Body of pancreas (tissue), 4 donors: ENCODE data around the gene TSHZ2. TPM values are rescaled to one million over a fixed set of nuclear protein-coding genes. Genes with fewer than 3 reads are reported as not detected.

ENCODE experiments used
- ATAC-seq: fragments of 150-250 bp; one replicate; pipeline ENCODE4 v1.9.1; 2016
- DNase-seq, 4 donors: peaks; one replicate each; pipeline ENCODE4 v3.0.0-alpha.2; 2019
- H3K27ac ChIP-seq, 4 donors: fragments of 200-600 bp; sonication (generic); 1 replicate in 3 of 4; 2 replicates in 1 of 4; pipeline versions ENCODE4 v1.5.1 to v1.6.1; 2016 to 2019; ENCODE audit warnings: mild to moderate bottlenecking in 1 of 4, mixed read lengths in 1 of 4, moderate library complexity in 1 of 4
- H3K27me3 ChIP-seq, 2 donors: fragments of 200-600 bp; sonication (generic); one replicate each; pipeline ENCODE4 v1.6.0; 2016; ENCODE audit warnings: mild to moderate bottlenecking in 1 of 2
- H3K36me3 ChIP-seq, 2 donors: fragments of 200-600 bp; sonication (generic); replicated peaks in 1 of 2; 2 replicates each; pipeline ENCODE4 v1.5.1; 2016; ENCODE audit warnings: low read depth in 2 of 2; ENCODE audit not compliant: insufficient read depth in 1 of 2
- H3K4me1 ChIP-seq: fragments of 200-600 bp; sonication (generic); one replicate; pipeline ENCODE4 v1.6.0; 2016
- H3K4me3 ChIP-seq, 2 donors: fragments of 200-600 bp; sonication (generic); 1 replicate in 1 of 2; 2 replicates in 1 of 2; pipeline ENCODE4 v1.5.1; 2016 to 2019
- H3K9me3 ChIP-seq, 3 donors: fragments of 200-600 bp; sonication (generic); 1 replicate in 2 of 3; 2 replicates in 1 of 3; pipeline ENCODE4 v1.5.1; 2016
- POLR2A ChIP-seq, 3 donors: fragments of 450-650 bp; IDR thresholded peaks; one replicate each; pipeline ENCODE4 v1.6.1; 2016; ENCODE audit warnings: antibody characterized with exemption in 3 of 3, mild to moderate bottlenecking in 2 of 3
- WGBS, 2 donors: methylation state at CpG; one replicate each; pipeline ENCODE4 v1.1.5; 2017; 5-methylcytosine and 5-hydroxymethylcytosine counted together
- intact Hi-C: fragments of 100-400 bp; cut with DNase I; formaldehyde crosslinking; loops from one replicate; pipeline ENCODE4 v1.15.1; 2023
- total RNA-seq, 2 donors: library from RNA; depleted of rRNA; stranded (reverse); fragments of >200 nt; gene quantifications; one replicate each; pipeline ENCODE4 v1.1.0, GENCODE V29; 2016
- TF ChIP-seq, protein P1 (sequence below), 7 experiments: fragments of 450-650 bp in 4 of 7; fragments of 200-600 bp in 3 of 7; sonication (generic) in 3 of 7; IDR thresholded peaks; one replicate each; pipeline ENCODE4 v1.5.1; 2016 to 2019; ENCODE audit warnings: antibody characterized with exemption in 7 of 7

TSHZ2 gene
- total RNA-seq, 2 donors from 2014 or later = 6.0 to 9.6 TPM

DNA sequence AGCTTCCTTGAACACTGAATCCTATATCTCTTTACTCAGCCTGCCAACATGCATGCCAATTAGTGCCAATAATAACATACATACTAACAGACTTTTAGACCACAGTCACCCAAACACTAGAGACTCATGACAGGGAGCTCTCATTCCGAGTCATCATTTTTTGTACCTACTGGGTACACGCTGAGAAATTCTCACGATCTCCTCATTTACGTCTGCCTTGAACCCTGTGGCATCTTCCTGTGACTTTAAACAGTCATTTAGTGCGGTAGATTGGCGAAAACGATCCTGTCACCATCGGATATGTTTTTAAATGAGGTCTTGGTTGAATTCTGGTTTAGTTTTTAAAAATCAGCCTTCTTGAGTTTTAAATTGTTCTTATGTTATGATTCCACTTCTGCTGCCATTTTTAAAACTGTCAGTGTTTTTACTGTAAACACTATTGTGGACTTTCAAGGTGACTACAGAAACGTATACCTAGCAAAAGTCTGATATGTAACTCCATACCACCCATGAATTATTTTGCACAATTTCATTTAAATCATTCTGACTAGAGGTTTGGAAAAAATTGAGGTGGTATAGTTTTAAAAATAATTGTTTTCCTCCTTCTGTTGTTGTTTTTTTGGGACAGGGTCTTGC lies 275.4 kb downstream of the TSHZ2 start:
- Histone ChIP-seq H3K4me1 (no peaks in the 10 kb centered on the region), H3K9me3 (no peaks in the 10 kb centered on the region), H3K4me3 (no peak overlapping the region), H3K27me3 (no peaks in the 10 kb centered on the region), H3K36me3 (no peaks in the 10 kb centered on the region), H3K27ac (no peak overlapping the region)
- no peak for DNase-seq
- 77 to 78% methylated on average over 9 of the region's 9 CpGs for WGBS, 2 donors
- no peak for TF ChIP-seq POLR2A (IDR thresholded peaks at IDR 0.05)
- TF ChIP-seq, protein P1, sequence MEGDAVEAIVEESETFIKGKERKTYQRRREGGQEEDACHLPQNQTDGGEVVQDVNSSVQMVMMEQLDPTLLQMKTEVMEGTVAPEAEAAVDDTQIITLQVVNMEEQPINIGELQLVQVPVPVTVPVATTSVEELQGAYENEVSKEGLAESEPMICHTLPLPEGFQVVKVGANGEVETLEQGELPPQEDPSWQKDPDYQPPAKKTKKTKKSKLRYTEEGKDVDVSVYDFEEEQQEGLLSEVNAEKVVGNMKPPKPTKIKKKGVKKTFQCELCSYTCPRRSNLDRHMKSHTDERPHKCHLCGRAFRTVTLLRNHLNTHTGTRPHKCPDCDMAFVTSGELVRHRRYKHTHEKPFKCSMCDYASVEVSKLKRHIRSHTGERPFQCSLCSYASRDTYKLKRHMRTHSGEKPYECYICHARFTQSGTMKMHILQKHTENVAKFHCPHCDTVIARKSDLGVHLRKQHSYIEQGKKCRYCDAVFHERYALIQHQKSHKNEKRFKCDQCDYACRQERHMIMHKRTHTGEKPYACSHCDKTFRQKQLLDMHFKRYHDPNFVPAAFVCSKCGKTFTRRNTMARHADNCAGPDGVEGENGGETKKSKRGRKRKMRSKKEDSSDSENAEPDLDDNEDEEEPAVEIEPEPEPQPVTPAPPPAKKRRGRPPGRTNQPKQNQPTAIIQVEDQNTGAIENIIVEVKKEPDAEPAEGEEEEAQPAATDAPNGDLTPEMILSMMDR (IDR thresholded peaks at IDR 0.05) = no peak
- intact Hi-C loops = no loop called here
- no peak for ATAC-seq

DNA sequence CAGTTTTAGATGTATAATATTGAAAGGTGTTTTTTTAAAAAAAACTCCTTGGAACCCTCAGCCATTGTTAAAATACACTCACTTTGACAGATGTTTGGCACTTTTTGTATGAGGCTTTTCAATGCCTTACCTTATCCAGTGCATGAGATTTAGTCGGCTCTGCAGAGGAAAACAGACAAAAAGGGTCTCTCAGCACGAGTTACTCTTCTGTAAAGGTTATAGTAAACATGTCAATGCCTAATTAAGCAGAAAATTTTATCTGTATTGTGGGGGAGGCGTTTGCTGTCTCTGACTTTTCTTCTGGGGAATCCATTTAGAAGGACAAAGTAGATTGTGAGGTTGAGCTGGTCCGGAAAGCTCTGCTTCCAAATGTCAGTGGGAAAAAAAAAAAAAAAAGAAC lies 278.3 kb downstream of the TSHZ2 start:
- whole genome bisulfite sequencing, 2 donors = 52 to 63% methylated on average over 4 of the region's 4 CpGs
- H3K27ac ChIP-seq = no peak overlapping the region
- TF ChIP-seq POLR2A (IDR thresholded peaks at IDR 0.05) = no peak
- TF ChIP-seq, protein P1 (IDR thresholded peaks at IDR 0.05) = no peak
- no peak for DNase-seq
- no peak for ATAC-seq
- H3K4me3 ChIP-seq = no peak overlapping the region
- H3K36me3 ChIP-seq = no peaks in the 10 kb centered on the region
- intact Hi-C loops = no loop called here
- no peaks in the 10 kb centered on the region for H3K9me3 ChIP-seq
- H3K4me1 ChIP-seq = no peaks in the 10 kb centered on the region
- no peaks in the 10 kb centered on the region for H3K27me3 ChIP-seq

DNA sequence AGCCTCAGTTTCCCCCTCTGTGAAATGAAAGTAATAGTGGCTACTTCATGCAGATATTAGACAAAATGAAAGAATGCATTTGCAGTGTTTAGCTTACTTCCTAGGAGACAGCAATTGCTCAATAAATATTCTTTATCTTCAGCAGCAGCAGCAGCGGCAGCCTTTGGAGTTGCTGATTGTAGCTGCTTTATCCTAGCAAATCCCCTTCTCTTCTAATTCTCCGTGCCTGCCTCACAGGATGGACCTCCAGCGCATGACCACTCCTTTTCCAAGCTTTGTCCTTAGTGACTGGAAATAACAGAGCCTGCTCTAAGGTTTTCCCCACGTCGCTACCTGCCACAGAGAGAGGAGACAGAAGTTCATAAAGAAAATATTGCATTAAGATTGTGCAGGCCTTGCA lies 279.8 kb downstream of the TSHZ2 start:
- TF ChIP-seq, protein P1 (IDR thresholded peaks at IDR 0.05) = no peak
- TF ChIP-seq POLR2A (IDR thresholded peaks at IDR 0.05) = no peak
- intact Hi-C loops = no loop called here
- no peak for DNase-seq
- no peaks in the 10 kb centered on the region for H3K36me3 ChIP-seq
- no peaks in the 10 kb centered on the region for H3K4me1 ChIP-seq
- H3K27ac ChIP-seq = no peak overlapping the region
- H3K4me3 ChIP-seq = no peak overlapping the region
- no peaks in the 10 kb centered on the region for H3K27me3 ChIP-seq
- no peak for ATAC-seq
- no peaks in the 10 kb centered on the region for H3K9me3 ChIP-seq
- WGBS, 2 donors = 85 to 89% methylated on average over 5 of the region's 5 CpGs

DNA sequence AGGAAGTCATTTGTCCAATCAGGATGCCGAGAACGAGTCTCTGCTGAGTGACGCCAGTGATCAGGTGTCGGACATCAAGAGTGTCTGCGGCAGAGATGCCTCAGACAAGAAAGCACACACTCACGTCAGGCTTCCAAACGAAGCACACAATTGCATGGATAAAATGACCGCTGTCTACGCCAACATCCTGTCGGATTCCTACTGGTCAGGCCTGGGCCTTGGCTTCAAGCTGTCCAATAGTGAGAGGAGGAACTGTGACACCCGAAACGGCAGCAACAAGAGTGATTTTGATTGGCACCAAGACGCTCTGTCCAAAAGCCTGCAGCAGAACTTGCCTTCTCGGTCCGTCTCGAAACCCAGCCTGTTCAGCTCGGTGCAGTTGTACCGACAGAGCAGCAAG lies 281.5 kb downstream of the TSHZ2 start:
- H3K9me3 ChIP-seq = no peaks in the 10 kb centered on the region
- H3K4me1 ChIP-seq = no peaks in the 10 kb centered on the region
- TF ChIP-seq, protein P1 (IDR thresholded peaks at IDR 0.05) = no peak
- no peak for TF ChIP-seq POLR2A (IDR thresholded peaks at IDR 0.05)
- intact Hi-C loops = no loop called here
- 88 to 90% methylated on average over 18 of the region's 18 CpGs for WGBS, 2 donors
- H3K36me3 ChIP-seq = no peaks in the 10 kb centered on the region
- ATAC-seq (no peak), DNase-seq (no peak)
- H3K4me3 ChIP-seq = no peak overlapping the region
- H3K27me3 ChIP-seq = no peaks in the 10 kb centered on the region
- no peak overlapping the region for H3K27ac ChIP-seq

DNA sequence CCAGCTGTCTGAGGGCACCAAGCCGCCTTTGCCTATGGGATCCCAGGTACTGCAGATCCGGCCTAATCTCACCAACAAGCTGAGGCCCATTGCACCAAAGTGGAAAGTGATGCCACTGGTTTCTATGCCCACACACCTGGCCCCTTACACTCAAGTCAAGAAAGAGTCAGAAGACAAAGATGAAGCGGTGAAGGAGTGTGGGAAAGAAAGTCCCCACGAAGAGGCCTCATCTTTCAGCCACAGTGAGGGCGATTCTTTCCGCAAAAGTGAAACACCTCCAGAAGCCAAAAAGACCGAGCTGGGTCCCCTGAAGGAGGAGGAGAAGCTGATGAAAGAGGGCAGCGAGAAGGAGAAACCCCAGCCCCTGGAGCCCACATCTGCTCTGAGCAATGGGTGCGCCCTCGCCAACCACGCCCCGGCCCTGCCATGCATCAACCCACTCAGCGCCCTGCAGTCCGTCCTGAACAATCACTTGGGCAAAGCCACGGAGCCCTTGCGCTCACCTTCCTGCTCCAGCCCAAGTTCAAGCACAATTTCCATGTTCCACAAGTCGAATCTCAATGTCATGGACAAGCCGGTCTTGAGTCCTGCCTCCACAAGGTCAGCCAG lies 283.0 kb downstream of the TSHZ2 start:
- ATAC-seq = no peak
- TF ChIP-seq POLR2A (IDR thresholded peaks at IDR 0.05) = no peak
- intact Hi-C loops = no loop called here
- no peaks in the 10 kb centered on the region for H3K27me3 ChIP-seq
- no peak overlapping the region for H3K4me3 ChIP-seq
- no peaks in the 10 kb centered on the region for H3K9me3 ChIP-seq
- H3K27ac ChIP-seq = no peak overlapping the region
- H3K4me1 ChIP-seq = no peaks in the 10 kb centered on the region
- no peaks in the 10 kb centered on the region for H3K36me3 ChIP-seq
- no peak for DNase-seq
- WGBS, 2 donors = 88 to 95% methylated on average over 16 to 18 of the region's 18 CpGs
